Smooth muscle cell (in vitro differentiated cells): Measurements from ENCODE around the gene NTHL1. TPM values are rescaled to one million over a fixed set of nuclear protein-coding genes. Genes with fewer than 3 reads are reported as not detected.
A peak's percentile ranks its signal among the peaks of the same experiment; 100 is the strongest.

ENCODE experiments used
- DNase-seq: peaks from one replicate; lab custom pipeline; 2025; ENCODE audit not compliant: unreplicated experiment; lab: John Stamatoyannopoulos, UW
- H2AFZ ChIP-seq: fragments of 200-600 bp; sonication (generic); 2 replicates; pipeline ENCODE4 v1.6.0; 2016; ENCODE audit warnings: antibody characterized with exemption, low read depth, mild to moderate bottlenecking
- H3F3A ChIP-seq: fragments of 200-600 bp; sonication (generic); 2 replicates; pipeline ENCODE4 v1.6.0; 2017; ENCODE audit warnings: antibody characterized with exemption, low read depth
- H3K27ac ChIP-seq: fragments of 200-600 bp; sonication (generic); 2 replicates; pipeline ENCODE4 v1.5.1; 2016; ENCODE audit warnings: low read depth, mild to moderate bottlenecking
- H3K27me3 ChIP-seq: fragments of 200-600 bp; sonication (generic); 2 replicates; pipeline ENCODE4 v1.6.1; 2016; ENCODE audit warnings: low read depth, mild to moderate bottlenecking
- H3K36me3 ChIP-seq: fragments of 200-600 bp; sonication (generic); 2 replicates; pipeline ENCODE4 v1.5.1; 2016; ENCODE audit warnings: low read depth
- H3K4me1 ChIP-seq: fragments of 200-600 bp; sonication (generic); 2 replicates; pipeline ENCODE4 v1.5.1; 2016; ENCODE audit warnings: low read depth
- H3K4me2 ChIP-seq: fragments of 200-600 bp; sonication (generic); 2 replicates; pipeline ENCODE4 v1.6.0; 2016; ENCODE audit warnings: mild to moderate bottlenecking
- H3K4me3 ChIP-seq: fragments of 200-600 bp; sonication (generic); 2 replicates; pipeline ENCODE4 v1.5.1; 2016; ENCODE audit warnings: mild to moderate bottlenecking
- H3K79me2 ChIP-seq: fragments of 200-600 bp; sonication (generic); 2 replicates; pipeline ENCODE4 v1.6.0; 2016; ENCODE audit warnings: low read depth, mild to moderate bottlenecking
- H3K9ac ChIP-seq: fragments of 200-600 bp; sonication (generic); 2 replicates; pipeline ENCODE4 v1.6.0; 2016; ENCODE audit warnings: low read depth
- H3K9me3 ChIP-seq: fragments of 200-600 bp; sonication (generic); replicated peaks from 2 replicates; pipeline ENCODE4 v1.5.1; 2016; ENCODE audit warnings: low read depth
- H4K20me1 ChIP-seq: fragments of 200-600 bp; sonication (generic); 2 replicates; pipeline ENCODE4 v1.6.0; 2016; ENCODE audit warnings: low read depth
- WGBS: methylation state at CpG from one replicate; pipeline ENCODE4 v1.1.7; 2016; ENCODE audit warnings: low lambda C conversion rate; 5-methylcytosine and 5-hydroxymethylcytosine counted together
- polyA plus RNA-seq: library from polyadenylated mRNA; unstranded; fragments of >200 nt; fragmentation: Nextera tagmentation; extraction: Ambion mirVana; gene quantifications from 2 replicates; pipeline ENCODE4 v1.2.1, GENCODE V29; 2016
- total RNA-seq: library from RNA; depleted of rRNA; stranded (reverse); fragments of >200 nt; gene quantifications from 2 replicates; pipeline ENCODE4 v1.2.3, GENCODE V29; 2014
- TF ChIP-seq, protein P1 (sequence below): fragments of 200-600 bp; sonication (generic); IDR thresholded peaks from 2 replicates; pipeline ENCODE4 v1.5.1; 2017; ENCODE audit warnings: borderline replicate concordance, mild to moderate bottlenecking, antibody characterized with exemption; ENCODE audit not compliant: insufficient read depth, poor library complexity, severe bottlenecking

NTHL1 gene
- total and polyA plus RNA-seq, 2 experiments from 2014 or later, result 23.8 to 39.3 TPM

DNA sequence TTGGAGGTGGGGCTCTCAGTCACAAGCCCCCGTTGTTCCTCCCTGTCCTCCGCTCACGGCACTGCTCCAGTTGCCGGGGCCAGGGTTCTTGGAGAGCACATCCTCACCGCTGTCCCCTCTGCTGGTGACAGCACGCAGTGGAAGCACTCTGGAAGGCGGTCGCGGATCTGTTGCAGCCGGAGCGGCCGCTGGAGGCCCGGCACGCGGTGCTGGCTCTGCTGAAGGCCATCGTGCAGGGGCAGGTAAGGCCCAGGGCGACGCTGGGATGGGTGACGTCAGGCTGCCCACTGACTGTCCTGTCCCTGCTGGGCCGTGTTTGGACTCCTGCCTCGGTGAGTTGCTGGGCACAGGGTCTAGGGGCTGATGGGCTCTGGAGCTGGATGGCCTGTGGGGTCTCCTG, 5.6 kb upstream of the NTHL1 start:
- H3K27me3 ChIP-seq, result no peaks in the 10 kb centered on the region
- peaks cover 7% of the 10 kb centered on the region for H3K4me1 ChIP-seq
- no peak overlapping the region for H3K27ac ChIP-seq
- H3K4me2 ChIP-seq, result no peak overlapping the region
- H4K20me1 ChIP-seq, result peaks cover 3% of the 10 kb centered on the region
- no peaks in the 10 kb centered on the region for H3K36me3 ChIP-seq
- no peaks in the 10 kb centered on the region for H3F3A ChIP-seq
- H2AFZ ChIP-seq, result no peak overlapping the region
- no peak for DNase-seq
- H3K79me2 ChIP-seq, result peaks cover 29% of the 10 kb centered on the region
- no peaks in the 10 kb centered on the region for H3K9me3 ChIP-seq
- no peak overlapping the region for H3K9ac ChIP-seq
- H3K4me3 ChIP-seq, result no peak overlapping the region
- TF ChIP-seq, protein P1, sequence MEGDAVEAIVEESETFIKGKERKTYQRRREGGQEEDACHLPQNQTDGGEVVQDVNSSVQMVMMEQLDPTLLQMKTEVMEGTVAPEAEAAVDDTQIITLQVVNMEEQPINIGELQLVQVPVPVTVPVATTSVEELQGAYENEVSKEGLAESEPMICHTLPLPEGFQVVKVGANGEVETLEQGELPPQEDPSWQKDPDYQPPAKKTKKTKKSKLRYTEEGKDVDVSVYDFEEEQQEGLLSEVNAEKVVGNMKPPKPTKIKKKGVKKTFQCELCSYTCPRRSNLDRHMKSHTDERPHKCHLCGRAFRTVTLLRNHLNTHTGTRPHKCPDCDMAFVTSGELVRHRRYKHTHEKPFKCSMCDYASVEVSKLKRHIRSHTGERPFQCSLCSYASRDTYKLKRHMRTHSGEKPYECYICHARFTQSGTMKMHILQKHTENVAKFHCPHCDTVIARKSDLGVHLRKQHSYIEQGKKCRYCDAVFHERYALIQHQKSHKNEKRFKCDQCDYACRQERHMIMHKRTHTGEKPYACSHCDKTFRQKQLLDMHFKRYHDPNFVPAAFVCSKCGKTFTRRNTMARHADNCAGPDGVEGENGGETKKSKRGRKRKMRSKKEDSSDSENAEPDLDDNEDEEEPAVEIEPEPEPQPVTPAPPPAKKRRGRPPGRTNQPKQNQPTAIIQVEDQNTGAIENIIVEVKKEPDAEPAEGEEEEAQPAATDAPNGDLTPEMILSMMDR, result no peak
- WGBS, result 98% methylated on average over 19 of the region's 21 CpGs

DNA sequence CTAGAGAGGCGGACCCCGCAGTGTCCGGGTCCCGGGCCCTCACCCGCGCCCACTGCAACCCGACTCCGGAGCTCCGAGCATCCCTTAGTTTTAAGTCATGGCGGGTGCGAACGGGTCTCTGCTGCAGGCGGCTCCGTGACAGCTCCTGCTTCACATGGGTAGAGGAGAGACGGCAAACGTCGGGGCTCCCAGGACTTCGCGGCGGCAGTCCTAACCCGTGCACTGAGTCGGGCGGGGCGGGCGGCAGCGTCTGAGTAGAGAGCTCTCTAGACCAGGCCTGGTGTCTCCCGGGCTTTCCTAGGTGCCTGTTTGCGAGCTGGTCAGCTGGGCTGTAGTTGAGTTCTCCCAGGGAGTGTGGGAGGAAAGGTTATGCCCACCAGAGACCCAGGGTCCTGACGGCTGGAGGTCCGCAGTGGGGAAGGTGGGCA, 496 bp upstream of the NTHL1 start:
- Histone ChIP-seq H3K27me3 (no peaks in the 10 kb centered on the region), H3K4me2 (peak overlapping the region; percentile 99), H3K4me1 (peaks cover 13% of the 10 kb centered on the region), H3K36me3 (no peaks in the 10 kb centered on the region), H3K9me3 (no peaks in the 10 kb centered on the region), H3K27ac (no peak overlapping the region), H3K4me3 (peak overlapping the region; percentile 88), H4K20me1 (peaks cover 3% of the 10 kb centered on the region), H2AFZ (peak overlapping the region; percentile 77), H3K9ac (peak overlapping the region; percentile 65), H3F3A (no peaks in the 10 kb centered on the region), H3K79me2 (peaks cover 33% of the 10 kb centered on the region)
- 2% methylated on average over 30 of the region's 30 CpGs for WGBS
- no peak for DNase-seq
- TF ChIP-seq, protein P1, result no peak

DNA sequence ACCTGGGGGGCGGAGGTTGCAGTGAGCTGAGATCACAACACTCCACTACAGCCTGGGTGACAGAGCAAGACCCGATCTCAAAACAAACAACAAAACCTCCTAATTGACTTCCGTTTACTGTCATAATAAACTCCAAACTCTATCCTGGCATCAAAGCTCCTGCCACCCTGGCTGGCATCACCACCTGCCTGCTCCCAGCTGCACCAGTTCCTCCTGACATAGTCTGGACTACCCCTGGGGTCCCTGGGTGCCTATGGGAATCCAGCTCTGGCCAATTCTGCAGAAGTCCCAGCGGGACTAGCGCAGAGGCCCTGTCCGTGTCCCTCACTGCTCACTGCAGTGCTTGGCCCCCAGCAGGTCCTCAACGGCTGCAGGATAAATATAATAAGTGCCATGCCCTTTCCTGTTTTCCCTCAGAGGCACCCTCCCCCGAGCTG, 723 bp downstream of the NTHL1 start:
- H3K27ac ChIP-seq, result no peak overlapping the region
- no peaks in the 10 kb centered on the region for H3F3A ChIP-seq
- WGBS, result 43% methylated on average over 8 of the region's 8 CpGs
- H3K4me2 ChIP-seq, result peak overlapping the region; percentile 99
- peak overlapping the region; percentile 77 for H2AFZ ChIP-seq
- no peaks in the 10 kb centered on the region for H3K36me3 ChIP-seq
- peak overlapping the region; percentile 88 for H3K4me3 ChIP-seq
- H3K4me1 ChIP-seq, result peaks cover 13% of the 10 kb centered on the region
- H3K9ac ChIP-seq, result no peak overlapping the region
- H3K79me2 ChIP-seq, result peaks cover 33% of the 10 kb centered on the region
- peaks cover 3% of the 10 kb centered on the region for H4K20me1 ChIP-seq
- TF ChIP-seq, protein P1, result no peak
- no peaks in the 10 kb centered on the region for H3K9me3 ChIP-seq
- no peaks in the 10 kb centered on the region for H3K27me3 ChIP-seq
- DNase-seq, result no peak
